ENCODE results near the gene CNNM4. TPM values are rescaled to one million over a fixed set of nuclear protein-coding genes. Genes with fewer than 3 reads are reported as not detected.

CNNM4 gene
- total RNA-seq, 1 donor = 5.5 TPM

DNA sequence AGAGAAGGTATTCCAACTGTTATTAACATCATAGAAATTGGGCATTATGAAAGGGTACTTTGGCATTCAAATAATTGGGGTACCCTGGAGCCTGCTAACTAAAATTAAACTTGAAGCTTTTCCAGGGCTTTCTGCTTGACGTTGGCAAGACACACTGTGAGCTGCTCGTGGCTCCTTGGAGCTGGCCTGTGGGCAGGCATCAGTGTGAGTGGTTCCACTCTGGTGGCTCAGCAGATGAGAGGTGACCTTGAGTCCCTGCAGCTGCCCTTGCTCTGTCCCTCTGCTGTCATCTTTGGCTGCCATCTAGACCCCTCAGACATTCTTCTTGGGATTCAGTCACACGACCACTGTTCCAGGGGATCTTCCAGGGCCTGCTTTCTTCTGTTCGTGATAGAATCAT is 62.1 kb downstream of the CNNM4 start:
- H3K4me1 ChIP-seq (ENCODE audit: insufficient read depth, low read length) = peaks cover 36% of the 10 kb centered on the region
- no peaks in the 10 kb centered on the region for H3K9me3 ChIP-seq (ENCODE audit: low read depth, low read length)
- H3K4me3 ChIP-seq (ENCODE audit: low read length) = no peak overlapping the region
- H3K27me3 ChIP-seq (ENCODE audit: insufficient read depth, low read length) = no peaks in the 10 kb centered on the region

DNA sequence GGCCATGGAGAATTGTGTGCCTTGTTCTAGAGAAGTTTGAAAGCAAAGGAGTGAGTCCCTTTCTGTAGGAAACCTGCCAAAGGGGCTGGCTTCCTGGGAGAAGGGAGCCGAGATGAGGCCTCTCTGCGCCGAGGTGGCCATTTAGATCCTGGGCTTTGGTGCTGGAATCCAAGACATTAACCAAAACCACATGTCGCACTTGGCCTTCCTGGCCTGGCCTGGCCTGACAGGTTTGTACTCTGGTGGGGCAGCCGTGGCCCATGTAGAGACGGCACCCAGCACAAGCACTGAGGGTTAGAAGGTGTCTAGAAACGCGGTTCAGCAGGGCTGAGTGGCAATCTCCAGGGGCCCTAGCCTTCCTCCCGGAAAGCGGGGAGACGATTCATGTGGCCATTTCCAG is 62.5 kb downstream of the CNNM4 start:
- Histone ChIP-seq H3K4me3 (ENCODE audit: low read length) (no peak overlapping the region), H3K27me3 (ENCODE audit: insufficient read depth, low read length) (no peaks in the 10 kb centered on the region), H3K9me3 (ENCODE audit: low read depth, low read length) (no peaks in the 10 kb centered on the region), H3K4me1 (ENCODE audit: insufficient read depth, low read length) (peaks cover 32% of the 10 kb centered on the region)

DNA sequence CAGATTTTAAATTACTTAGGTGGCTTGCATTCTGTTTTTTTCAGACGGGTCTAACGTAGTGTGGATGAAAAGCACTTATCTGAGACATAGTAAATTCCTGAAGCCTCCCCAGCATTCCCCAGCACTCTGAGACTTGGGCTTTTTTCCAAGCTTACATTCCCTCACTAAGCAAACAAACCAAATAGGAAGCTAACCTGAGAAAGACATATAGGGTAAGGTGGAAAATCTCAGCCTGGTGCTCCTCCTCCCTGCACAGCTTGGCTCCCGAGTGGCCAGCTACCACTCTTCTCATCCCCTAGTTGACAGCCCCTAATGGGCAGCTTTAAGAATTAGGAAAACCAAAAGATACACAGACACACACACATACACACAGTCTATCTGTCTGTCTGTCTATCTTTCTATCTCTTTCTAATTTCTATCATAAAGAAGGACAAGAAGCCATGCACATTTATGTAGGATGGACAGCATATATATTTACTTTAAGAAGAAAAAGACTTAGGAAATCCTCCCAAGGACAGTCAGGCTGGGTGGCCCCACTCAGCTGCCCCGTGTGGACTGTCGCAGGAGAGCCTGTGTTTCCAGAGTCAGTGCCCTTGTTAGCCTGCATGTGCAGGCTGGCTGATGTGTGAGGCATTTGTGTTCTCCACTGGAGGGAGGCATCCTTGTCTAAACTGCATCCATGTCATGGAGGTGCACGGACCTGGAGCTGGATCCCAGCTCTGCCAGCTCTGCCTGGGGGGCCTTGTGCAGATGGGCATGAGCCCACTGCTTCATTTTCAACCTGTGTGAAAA is 63.6 kb downstream of the CNNM4 start:
- Histone ChIP-seq H3K4me3 (ENCODE audit: low read length) (no peak overlapping the region), H3K4me1 (ENCODE audit: insufficient read depth, low read length) (peaks cover 21% of the 10 kb centered on the region)

DNA sequence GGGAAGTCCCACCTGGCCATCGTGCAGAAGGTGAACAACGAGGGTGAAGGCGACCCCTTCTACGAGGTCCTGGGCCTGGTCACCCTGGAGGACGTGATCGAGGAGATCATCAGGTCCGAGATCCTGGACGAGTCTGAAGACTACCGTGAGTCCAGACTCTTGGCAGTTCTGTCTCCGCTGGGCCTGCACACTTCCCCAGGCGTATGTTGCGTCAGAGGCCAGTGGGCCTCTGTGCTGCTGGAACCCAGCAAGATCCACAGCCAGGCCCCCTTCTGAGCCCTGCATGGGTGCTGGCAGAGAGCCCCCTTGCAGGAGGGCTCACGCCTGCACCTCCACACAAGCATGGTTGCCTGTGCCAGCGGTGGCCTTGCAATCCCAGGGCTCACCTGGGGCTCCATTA is 64.4 kb downstream of the CNNM4 start:
- Histone ChIP-seq H3K4me3 (ENCODE audit: low read length) (no peak overlapping the region), H3K4me1 (ENCODE audit: insufficient read depth, low read length) (peaks cover 13% of the 10 kb centered on the region), H3K9me3 (ENCODE audit: low read depth, low read length) (no peaks in the 10 kb centered on the region), H3K27me3 (ENCODE audit: insufficient read depth, low read length) (no peaks in the 10 kb centered on the region)

More for the DNA sequence above, 63.6 kb downstream of the CNNM4 start:
- Histone ChIP-seq H3K9me3 (ENCODE audit: low read depth, low read length) (no peaks in the 10 kb centered on the region), H3K27me3 (ENCODE audit: insufficient read depth, low read length) (no peaks in the 10 kb centered on the region)

GRCh38 chr2:96826546-96827278 is 66.0 kb downstream of the CNNM4 start:
- Histone ChIP-seq H3K9me3 (ENCODE audit: low read depth, low read length) (no peaks in the 10 kb centered on the region), H3K27me3 (ENCODE audit: insufficient read depth, low read length) (no peaks in the 10 kb centered on the region), H3K4me1 (ENCODE audit: insufficient read depth, low read length) (no peaks in the 10 kb centered on the region), H3K4me3 (ENCODE audit: low read length) (no peak overlapping the region)

DNA sequence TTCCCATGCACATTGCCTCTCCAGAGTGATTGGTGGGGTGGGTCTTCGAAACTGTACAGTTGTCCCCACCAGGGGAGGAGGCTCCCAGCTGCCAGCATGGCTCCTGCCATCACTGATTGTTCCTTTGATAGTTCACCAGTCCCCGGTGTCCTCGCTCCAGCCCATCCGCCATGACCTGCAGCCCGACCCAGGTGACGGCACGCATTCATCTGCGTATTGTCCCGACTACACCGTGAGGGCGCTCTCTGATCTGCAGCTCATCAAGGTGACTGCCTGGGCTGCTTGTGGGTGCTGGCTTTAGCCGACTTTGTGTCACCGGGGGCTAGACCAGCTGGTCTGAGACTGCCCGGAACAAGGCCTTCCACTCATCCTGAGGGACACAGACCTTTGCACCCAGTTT is 67.7 kb downstream of the CNNM4 start:
- Histone ChIP-seq H3K27me3 (ENCODE audit: insufficient read depth, low read length) (no peaks in the 10 kb centered on the region), H3K4me1 (ENCODE audit: insufficient read depth, low read length) (no peaks in the 10 kb centered on the region), H3K9me3 (ENCODE audit: low read depth, low read length) (no peaks in the 10 kb centered on the region)

DNA sequence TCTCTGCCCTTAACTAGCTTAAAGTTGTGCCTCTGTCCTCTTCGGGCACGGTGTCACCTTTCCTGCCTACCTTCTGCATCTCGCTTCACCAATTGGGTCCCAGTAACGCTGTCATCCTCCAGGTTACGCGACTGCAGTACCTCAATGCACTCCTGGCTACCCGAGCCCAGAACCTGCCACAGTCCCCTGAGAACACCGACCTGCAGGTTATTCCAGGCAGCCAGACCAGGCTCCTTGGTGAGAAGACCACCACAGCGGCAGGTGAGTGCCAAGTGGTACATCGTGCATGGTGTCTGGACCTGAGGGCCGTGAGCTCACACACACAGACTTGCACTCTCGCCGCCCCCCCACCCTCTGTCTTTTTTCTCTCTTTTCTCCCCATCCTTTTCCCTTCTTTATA is 68.2 kb downstream of the CNNM4 start:
- Histone ChIP-seq H3K27me3 (ENCODE audit: insufficient read depth, low read length) (no peaks in the 10 kb centered on the region), H3K4me1 (ENCODE audit: insufficient read depth, low read length) (no peaks in the 10 kb centered on the region), H3K4me3 (ENCODE audit: low read length) (no peak overlapping the region), H3K9me3 (ENCODE audit: low read depth, low read length) (no peaks in the 10 kb centered on the region)

More for the DNA sequence above, 67.7 kb downstream of the CNNM4 start:
- H3K4me3 ChIP-seq (ENCODE audit: low read length) = no peak overlapping the region

DNA sequence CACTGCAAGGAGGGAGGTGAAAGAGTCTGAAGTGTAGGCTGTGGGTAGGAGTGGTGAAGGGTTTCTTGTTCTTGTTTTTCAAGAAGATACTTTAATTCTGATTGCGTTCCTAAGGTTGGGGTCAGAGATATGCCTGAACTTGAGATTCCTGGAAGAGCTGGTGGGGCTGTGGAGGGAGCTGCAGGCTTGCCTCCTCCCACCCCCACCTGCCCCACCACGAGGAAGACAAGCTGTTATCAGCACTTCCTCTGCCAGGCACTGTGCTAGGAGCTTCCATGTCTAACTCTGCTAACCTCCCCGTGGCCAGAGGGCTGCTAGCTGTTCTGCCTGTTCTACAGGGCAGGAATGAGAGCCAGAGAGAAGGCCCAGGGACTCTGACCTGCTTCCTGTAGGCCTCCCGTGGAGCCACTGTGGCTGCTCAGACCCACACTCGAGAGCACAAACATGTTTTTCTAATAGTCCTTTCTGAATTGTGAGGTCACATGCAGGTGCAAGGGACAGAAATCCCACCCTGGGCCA is 69.4 kb downstream of the CNNM4 start:
- H3K27me3 ChIP-seq (ENCODE audit: insufficient read depth, low read length) = no peaks in the 10 kb centered on the region
- no peaks in the 10 kb centered on the region for H3K4me1 ChIP-seq (ENCODE audit: insufficient read depth, low read length)
- H3K4me3 ChIP-seq (ENCODE audit: low read length) = no peak overlapping the region
- no peaks in the 10 kb centered on the region for H3K9me3 ChIP-seq (ENCODE audit: low read depth, low read length)

DNA sequence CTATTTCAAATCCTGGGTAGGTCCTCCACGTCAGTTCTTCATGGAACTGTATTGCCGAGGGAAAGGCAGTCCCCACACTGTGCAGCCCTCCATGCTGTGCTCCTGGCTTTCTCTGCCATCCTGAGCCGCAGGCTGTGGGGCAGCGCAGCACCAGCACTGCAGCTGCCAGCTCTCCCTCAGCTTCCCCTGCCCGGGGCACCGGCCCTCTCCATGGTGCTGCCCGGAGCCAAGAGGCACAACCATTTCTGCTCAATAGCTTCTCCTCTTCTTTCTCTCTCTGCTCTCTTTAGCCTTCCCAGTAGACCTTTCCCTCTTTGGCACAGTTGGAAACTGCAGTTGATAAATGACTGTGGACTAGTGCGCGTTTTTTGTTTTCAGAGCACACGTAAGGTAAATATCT is 71.0 kb downstream of the CNNM4 start:
- no peaks in the 10 kb centered on the region for H3K4me1 ChIP-seq (ENCODE audit: insufficient read depth, low read length)
- no peaks in the 10 kb centered on the region for H3K9me3 ChIP-seq (ENCODE audit: low read depth, low read length)
- H3K27me3 ChIP-seq (ENCODE audit: insufficient read depth, low read length) = no peaks in the 10 kb centered on the region
- no peak overlapping the region for H3K4me3 ChIP-seq (ENCODE audit: low read length)

GRCh38 chr2:96832408-96832753 is 71.7 kb downstream of the CNNM4 start:
- no peak overlapping the region for H3K4me3 ChIP-seq (ENCODE audit: low read length)
- no peaks in the 10 kb centered on the region for H3K9me3 ChIP-seq (ENCODE audit: low read depth, low read length)
- no peaks in the 10 kb centered on the region for H3K4me1 ChIP-seq (ENCODE audit: insufficient read depth, low read length)
- no peaks in the 10 kb centered on the region for H3K27me3 ChIP-seq (ENCODE audit: insufficient read depth, low read length)

DNA sequence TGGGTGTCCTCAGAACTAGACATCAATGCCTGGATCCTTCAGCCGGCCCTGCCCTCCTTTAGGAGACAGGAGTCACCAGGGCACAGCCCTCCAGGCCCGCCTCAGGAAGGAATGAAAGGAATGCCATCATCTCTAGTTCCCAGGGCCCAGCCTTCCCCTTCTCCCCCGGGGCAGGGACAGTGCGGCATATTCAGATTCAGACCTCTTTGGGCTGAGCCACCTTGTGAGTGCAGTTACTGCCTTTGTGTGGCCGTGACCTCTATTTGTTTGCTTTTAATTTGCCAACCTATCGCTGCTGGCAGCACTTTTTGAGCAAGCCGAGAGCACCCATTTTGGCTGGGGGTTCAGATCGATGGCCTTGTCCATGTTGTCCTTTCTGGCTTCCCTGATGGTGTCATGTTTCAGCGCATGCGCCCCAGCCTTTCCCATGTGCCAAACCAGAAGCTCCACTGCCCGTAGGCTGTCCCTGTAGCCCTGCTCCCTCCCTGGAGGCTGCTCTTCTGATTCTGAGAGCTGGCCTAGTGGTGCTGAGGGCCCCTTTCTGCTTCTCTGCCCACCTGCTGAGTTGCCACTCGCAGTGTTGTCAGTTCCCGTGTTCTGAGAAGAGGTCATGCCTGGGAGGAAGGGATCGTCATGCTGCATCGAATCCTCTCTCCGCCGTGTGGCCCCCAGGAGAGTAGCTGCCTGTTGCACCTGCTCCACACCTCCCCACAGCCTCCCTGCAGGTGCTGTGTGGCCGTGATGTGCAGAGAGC is 72.2 kb downstream of the CNNM4 start:
- no peaks in the 10 kb centered on the region for H3K27me3 ChIP-seq (ENCODE audit: insufficient read depth, low read length)
- H3K4me3 ChIP-seq (ENCODE audit: low read length) = no peak overlapping the region
- H3K4me1 ChIP-seq (ENCODE audit: insufficient read depth, low read length) = no peaks in the 10 kb centered on the region
- no peaks in the 10 kb centered on the region for H3K9me3 ChIP-seq (ENCODE audit: low read depth, low read length)

DNA sequence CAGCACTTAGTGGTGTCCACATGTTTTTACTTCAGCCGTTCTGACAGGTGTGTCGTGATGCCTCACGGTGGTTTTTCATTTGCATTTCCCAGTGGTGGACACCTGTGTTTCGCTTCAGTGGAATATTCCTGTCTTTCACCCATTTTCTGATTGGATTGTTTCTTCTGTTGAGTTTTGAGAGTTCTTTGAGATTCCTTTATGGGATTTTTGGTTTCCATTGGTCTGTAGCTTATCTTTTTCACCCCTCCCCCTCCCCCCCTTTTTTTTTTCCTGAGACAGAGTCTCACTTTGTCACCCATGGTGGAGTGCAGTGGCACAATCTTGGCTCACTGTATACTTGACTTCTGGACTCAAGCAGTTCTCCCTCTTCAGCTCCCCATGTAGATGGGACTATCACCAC is 75.1 kb downstream of the CNNM4 start:
- Histone ChIP-seq H3K4me3 (ENCODE audit: low read length) (no peak overlapping the region), H3K9me3 (ENCODE audit: low read depth, low read length) (no peaks in the 10 kb centered on the region), H3K27me3 (ENCODE audit: insufficient read depth, low read length) (no peaks in the 10 kb centered on the region), H3K4me1 (ENCODE audit: insufficient read depth, low read length) (peaks cover 18% of the 10 kb centered on the region)

DNA sequence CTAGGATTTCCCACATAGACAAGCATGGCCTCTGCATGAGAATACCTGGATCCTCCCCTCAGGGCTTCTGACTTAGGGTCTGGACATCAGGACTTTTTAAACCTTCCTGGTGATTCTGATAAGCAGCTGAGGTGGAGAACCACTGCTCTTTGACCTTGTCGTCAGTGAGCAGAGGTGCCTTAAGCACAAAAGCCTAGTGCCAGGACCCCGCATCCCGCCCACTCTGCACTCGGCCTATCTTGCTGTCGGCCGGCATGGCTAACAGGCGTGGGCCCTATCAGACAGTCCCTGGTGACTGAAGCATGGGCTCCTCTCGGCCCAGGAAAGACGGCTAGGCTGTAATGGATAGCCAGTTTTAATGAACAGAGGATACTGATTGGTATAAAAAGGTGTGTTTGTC is 76.9 kb downstream of the CNNM4 start:
- Histone ChIP-seq H3K4me3 (ENCODE audit: low read length) (no peak overlapping the region), H3K9me3 (ENCODE audit: low read depth, low read length) (no peaks in the 10 kb centered on the region), H3K27me3 (ENCODE audit: insufficient read depth, low read length) (no peaks in the 10 kb centered on the region), H3K4me1 (ENCODE audit: insufficient read depth, low read length) (peaks cover 18% of the 10 kb centered on the region)

DNA sequence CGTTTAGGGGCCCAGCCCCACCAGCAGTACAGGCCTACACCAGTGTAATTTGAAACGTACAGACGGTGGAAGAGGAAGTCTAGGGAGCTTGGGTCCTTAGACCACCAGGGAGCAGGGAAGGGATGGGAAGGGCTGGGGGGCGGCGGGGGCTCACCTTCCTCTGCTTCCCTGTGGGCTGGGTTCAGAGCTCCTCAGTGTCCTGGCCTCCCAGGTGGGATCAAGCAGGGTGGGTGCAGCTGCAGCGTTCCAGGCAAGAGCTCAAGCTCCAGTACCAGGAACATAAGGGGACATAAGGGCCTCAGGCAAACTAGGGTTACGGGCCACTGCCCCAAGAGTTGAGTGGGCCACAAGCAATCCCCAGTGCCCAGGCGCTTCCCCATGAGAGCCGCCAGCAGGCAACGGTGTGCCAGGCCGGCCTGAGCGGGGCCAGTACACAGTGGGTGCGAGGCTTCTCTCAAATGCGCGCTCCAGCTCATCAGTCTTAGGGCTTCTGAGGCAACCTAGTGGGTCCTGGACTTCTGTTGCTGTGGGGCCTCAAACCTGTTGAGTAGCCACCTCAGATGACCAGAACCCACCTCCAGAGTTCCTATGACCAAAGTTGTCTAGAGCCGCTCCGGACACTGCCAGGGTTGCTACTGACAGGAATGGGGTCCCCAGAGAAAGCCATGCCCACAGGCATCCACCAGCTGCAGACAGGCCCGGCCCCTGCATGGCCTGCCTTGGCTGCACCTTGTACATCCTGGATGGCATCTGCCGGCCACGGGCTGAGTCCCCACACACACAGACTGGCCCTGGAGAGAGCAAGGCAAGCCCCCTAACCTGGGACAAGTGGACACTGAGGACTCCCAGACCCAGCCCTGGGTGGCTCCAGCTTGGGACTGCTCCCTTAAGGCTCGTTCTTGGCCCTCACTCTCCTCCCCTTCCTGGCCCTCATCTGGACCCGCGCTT is 77.9 kb downstream of the CNNM4 start:
- no peak overlapping the region for H3K4me3 ChIP-seq (ENCODE audit: low read length)
- H3K4me1 ChIP-seq (ENCODE audit: insufficient read depth, low read length) = peaks cover 18% of the 10 kb centered on the region
- H3K9me3 ChIP-seq (ENCODE audit: low read depth, low read length) = no peaks in the 10 kb centered on the region
- no peaks in the 10 kb centered on the region for H3K27me3 ChIP-seq (ENCODE audit: insufficient read depth, low read length)
